Mesenchymal stem cell (in vitro differentiated cells and primary cell): ENCODE results near the gene SEC16A.
A peak's percentile ranks its signal among the peaks of the same experiment; 100 is the strongest.

Source experiments
- DNase-seq: peaks from one replicate; pipeline ENCODE4 v3.0.0-alpha.2; 2013
- H2AFZ ChIP-seq: one replicate; pipeline ENCODE4 v1.6.1; 2013; ENCODE audit warnings: low read depth, mild to moderate bottlenecking, control low read depth, inconsistent platforms, low read length, moderate library complexity
- H2AK5ac ChIP-seq: 2 replicates; pipeline ENCODE4 v1.6.1; 2013; ENCODE audit warnings: low read length, moderate library complexity, mild to moderate bottlenecking, inconsistent platforms; ENCODE audit not compliant: severe bottlenecking
- H2BK120ac ChIP-seq: one replicate; pipeline ENCODE4 v1.6.1; 2013; ENCODE audit warnings: low read depth, mild to moderate bottlenecking, inconsistent platforms, low read length, moderate library complexity
- H2BK12ac ChIP-seq, 2 experiments: one replicate each; pipeline ENCODE4 v1.6.1; 2013; ENCODE audit warnings: inconsistent platforms in 2 of 2, low read length in 2 of 2, mild to moderate bottlenecking in 2 of 2, moderate library complexity in 2 of 2, control low read depth in 1 of 2
- H2BK15ac ChIP-seq: one replicate; pipeline ENCODE4 v1.6.1; 2013; ENCODE audit warnings: mild to moderate bottlenecking, low read depth, inconsistent platforms; ENCODE audit not compliant: poor library complexity, severe bottlenecking
- H2BK5ac ChIP-seq: 2 replicates; pipeline ENCODE4 v1.6.1; 2013; ENCODE audit warnings: low read depth, mild to moderate bottlenecking, low read length, control low read depth, inconsistent platforms; ENCODE audit not compliant: poor library complexity, severe bottlenecking
- H3K14ac ChIP-seq, 2 experiments: one replicate each; pipeline ENCODE4 v1.6.1; 2013; ENCODE audit warnings: inconsistent platforms in 2 of 2, low read length in 2 of 2, control low read depth in 1 of 2, mild to moderate bottlenecking in 1 of 2, moderate library complexity in 1 of 2
- H3K18ac ChIP-seq, 2 experiments: one replicate each; pipeline ENCODE4 v1.6.1; 2013; ENCODE audit warnings: inconsistent platforms in 2 of 2, low read length in 2 of 2, control low read depth in 1 of 2, low read depth in 1 of 2, mild to moderate bottlenecking in 1 of 2
- H3K23ac ChIP-seq, 2 experiments: one replicate each; pipeline ENCODE4 v1.6.1; 2013; ENCODE audit warnings: inconsistent platforms in 2 of 2, low read length in 2 of 2, mild to moderate bottlenecking in 2 of 2, moderate library complexity in 2 of 2, control low read depth in 1 of 2
- H3K27ac ChIP-seq: 2 replicates; pipeline ENCODE4 v1.5.1; 2013; ENCODE audit warnings: mild to moderate bottlenecking, moderate library complexity, low read length, control low read depth, inconsistent platforms; ENCODE audit not compliant: poor library complexity, severe bottlenecking
- H3K27me3 ChIP-seq, 2 experiments: 2 replicates each; pipeline versions ENCODE4 v1.6.1 to v1.7.0; 2013; ENCODE audit warnings: low read length in 2 of 2, mild to moderate bottlenecking in 2 of 2, moderate library complexity in 2 of 2, control low read depth in 1 of 2, inconsistent platforms in 1 of 2; ENCODE audit not compliant: control insufficient read depth in 1 of 2, insufficient read depth in 1 of 2
- H3K36me3 ChIP-seq, 2 experiments: 2 replicates each; pipeline versions ENCODE4 v1.6.1 to v1.7.0; 2013; ENCODE audit warnings: low read length in 2 of 2, control low read depth in 1 of 2, inconsistent platforms in 1 of 2, low read depth in 1 of 2, mild to moderate bottlenecking in 1 of 2; ENCODE audit not compliant: insufficient read depth in 2 of 2, control insufficient read depth in 1 of 2
- H3K4ac ChIP-seq, 2 experiments: one replicate each; pipeline ENCODE4 v1.6.1; 2013; ENCODE audit warnings: inconsistent platforms in 2 of 2, low read length in 2 of 2, mild to moderate bottlenecking in 2 of 2, moderate library complexity in 2 of 2, control low read depth in 1 of 2, low read depth in 1 of 2
- H3K4me1 ChIP-seq: 2 replicates; pipeline ENCODE4 v1.6.1; 2013; ENCODE audit warnings: low read depth, low read length, control low read depth; ENCODE audit not compliant: control insufficient read depth, insufficient read depth
- H3K4me2 ChIP-seq: 2 replicates; pipeline ENCODE4 v1.6.1; 2013; ENCODE audit warnings: low read length, mild to moderate bottlenecking, inconsistent platforms; ENCODE audit not compliant: poor library complexity, severe bottlenecking
- H3K4me3 ChIP-seq, 2 experiments: 2 replicates each; pipeline versions ENCODE4 v1.5.1 to v1.7.0; 2013; ENCODE audit warnings: low read length in 2 of 2, mild to moderate bottlenecking in 2 of 2, control low read depth in 1 of 2, low read depth in 1 of 2; ENCODE audit not compliant: insufficient read depth in 1 of 2
- H3K79me1 ChIP-seq: replicated peaks from 2 replicates; pipeline ENCODE4 v1.6.1; 2013; ENCODE audit warnings: mild to moderate bottlenecking, control low read depth, low read length, inconsistent platforms; ENCODE audit not compliant: poor library complexity, severe bottlenecking
- H3K9ac ChIP-seq: 2 replicates; pipeline ENCODE4 v1.7.0; 2013; ENCODE audit warnings: mild to moderate bottlenecking, low read length, moderate library complexity
- H3K9me3 ChIP-seq: 2 replicates; pipeline ENCODE4 v1.7.0; 2013; ENCODE audit warnings: mild to moderate bottlenecking, low read length; ENCODE audit not compliant: control insufficient read depth
- H4K8ac ChIP-seq: one replicate; pipeline ENCODE4 v1.6.1; 2013; ENCODE audit warnings: inconsistent platforms, mild to moderate bottlenecking, low read length, moderate library complexity
- H4K91ac ChIP-seq: one replicate; pipeline ENCODE4 v1.6.1; 2013; ENCODE audit warnings: mild to moderate bottlenecking, low read length, inconsistent platforms
- WGBS: methylation state at CpG from one replicate; pipeline ENCODE4 v1.1.7; 2013; ENCODE audit warnings: mixed read lengths; 5-methylcytosine and 5-hydroxymethylcytosine counted together

Gene SEC16A

GRCh38 chr9:136473354-136473721, 9.5 kb downstream of the SEC16A start:
- peaks cover 96 to 99% of the 10 kb centered on the region in 2 experiments for H3K36me3 ChIP-seq
- H3K18ac ChIP-seq = no peak overlapping the region
- no peak overlapping the region for H2BK12ac ChIP-seq
- H3K4me3 ChIP-seq = no peak overlapping the region
- H4K8ac ChIP-seq = no peak overlapping the region
- H3K4me2 ChIP-seq = no peak overlapping the region
- H3K27ac ChIP-seq = no peak overlapping the region
- peaks cover 2% of the 10 kb centered on the region for H3K4me1 ChIP-seq
- H2AFZ ChIP-seq = no peak overlapping the region
- H3K9ac ChIP-seq = no peak overlapping the region
- H3K23ac ChIP-seq = no peak overlapping the region
- H3K27me3 ChIP-seq = no peaks in the 10 kb centered on the region
- no peak for DNase-seq
- H3K4ac ChIP-seq = no peak overlapping the region
- H3K9me3 ChIP-seq = no peaks in the 10 kb centered on the region
- no peak overlapping the region for H2BK5ac ChIP-seq
- no peak overlapping the region for H2BK120ac ChIP-seq
- H2AK5ac ChIP-seq = no peak overlapping the region
- H3K79me1 ChIP-seq = peaks cover 59% of the 10 kb centered on the region
- H2BK15ac ChIP-seq = no peak overlapping the region
- H3K14ac ChIP-seq = no peak overlapping the region
- 98% methylated on average over 14 of the region's 14 CpGs for WGBS
- H4K91ac ChIP-seq = no peak overlapping the region

- Histone ChIP-seq H2BK15ac (no peak overlapping the region), H2AFZ (no peak overlapping the region), H3K36me3 (peaks cover 93 to 99% of the 10 kb centered on the region in 2 experiments), H3K27me3 (no peaks in the 10 kb centered on the region), H3K9ac (no peak overlapping the region), H3K4ac (no peak overlapping the region), H3K79me1 (peaks cover 60% of the 10 kb centered on the region), H3K4me1 (peaks cover 2% of the 10 kb centered on the region), H3K9me3 (no peaks in the 10 kb centered on the region), H2AK5ac (no peak overlapping the region), H2BK5ac (no peak overlapping the region), H4K91ac (no peak overlapping the region), H3K14ac (no peak overlapping the region), H2BK12ac (no peak overlapping the region), H3K4me2 (no peak overlapping the region), H2BK120ac (no peak overlapping the region), H3K4me3 (no peak overlapping the region), H3K18ac (no peak overlapping the region), H3K27ac (no peak overlapping the region), H4K8ac (peak overlapping the region; percentile 30), H3K23ac (no peak overlapping the region)
- WGBS = 97% methylated on average over 27 of the region's 28 CpGs
- DNase-seq = no peak
Measured at GRCh38 chr9:136472640-136473353, 10.0 kb downstream of the SEC16A start.

DNA sequence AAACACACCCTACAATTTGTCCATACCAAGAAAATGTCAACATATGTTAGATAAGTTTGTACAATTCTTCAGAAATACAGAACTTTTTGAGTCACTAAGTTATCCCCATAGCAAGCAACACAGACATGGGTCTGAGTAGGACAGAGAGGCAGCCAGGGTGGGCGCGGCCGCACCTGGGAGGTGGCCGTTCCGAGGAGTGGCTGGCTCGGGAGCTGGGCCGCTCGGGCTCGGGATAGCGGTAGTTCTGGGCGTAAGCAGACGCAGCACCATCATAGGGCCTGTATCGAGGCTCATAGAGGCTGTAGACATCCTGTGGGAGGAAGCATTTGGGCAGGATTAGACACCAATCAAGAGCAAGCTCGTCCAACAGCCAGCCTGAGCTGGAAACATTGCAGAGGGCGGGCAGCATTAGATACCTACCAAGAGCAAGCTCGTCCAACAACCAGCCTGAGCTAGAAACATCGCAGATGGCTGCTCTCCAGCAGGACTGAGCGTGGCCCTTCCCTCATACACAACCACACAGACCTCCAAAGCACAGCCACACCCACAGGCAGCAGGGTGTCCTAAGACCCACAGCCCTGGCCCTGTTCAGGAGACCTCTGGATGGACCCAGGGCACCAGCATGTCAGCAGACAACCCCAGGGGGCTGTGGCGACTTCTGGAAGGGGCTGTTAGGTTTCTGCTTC, 10.9 kb downstream of the SEC16A start:
- no peak overlapping the region for H4K8ac ChIP-seq
- DNase-seq = no peak
- peaks cover 87 to 100% of the 10 kb centered on the region in 2 experiments for H3K36me3 ChIP-seq
- no peaks in the 10 kb centered on the region for H3K27me3 ChIP-seq
- no peak overlapping the region for H3K9ac ChIP-seq
- no peak overlapping the region for H3K14ac ChIP-seq
- H2AK5ac ChIP-seq = no peak overlapping the region
- H3K18ac ChIP-seq = no peak overlapping the region
- no peak overlapping the region for H2BK5ac ChIP-seq
- no peak overlapping the region for H3K4me3 ChIP-seq
- no peak overlapping the region for H2BK120ac ChIP-seq
- no peak overlapping the region for H2BK15ac ChIP-seq
- peaks cover 58% of the 10 kb centered on the region for H3K79me1 ChIP-seq
- H4K91ac ChIP-seq = no peak overlapping the region
- H3K23ac ChIP-seq = no peak overlapping the region
- H3K4me1 ChIP-seq = peaks cover 4% of the 10 kb centered on the region
- WGBS = 96% methylated on average over 19 of the region's 19 CpGs
- no peak overlapping the region for H2BK12ac ChIP-seq
- no peak overlapping the region for H3K4ac ChIP-seq
- H3K27ac ChIP-seq = no peak overlapping the region
- no peak overlapping the region for H2AFZ ChIP-seq
- H3K4me2 ChIP-seq = no peak overlapping the region
- H3K9me3 ChIP-seq = no peaks in the 10 kb centered on the region

GRCh38 chr9:136470792-136471469, 11.9 kb downstream of the SEC16A start:
- Histone ChIP-seq H2AK5ac (no peak overlapping the region), H2BK120ac (no peak overlapping the region), H3K27ac (no peak overlapping the region), H3K79me1 (peaks cover 56% of the 10 kb centered on the region), H3K36me3 (peaks cover 87 to 100% of the 10 kb centered on the region in 2 experiments), H3K4me1 (peaks cover 6% of the 10 kb centered on the region), H4K91ac (no peak overlapping the region), H3K23ac (no peak overlapping the region), H3K4me2 (no peak overlapping the region), H3K27me3 (no peaks in the 10 kb centered on the region), H2BK12ac (no peak overlapping the region), H3K9ac (no peak overlapping the region), H3K4me3 (no peak overlapping the region), H3K4ac (no peak overlapping the region), H2AFZ (no peak overlapping the region), H4K8ac (no peak overlapping the region), H3K18ac (no peak overlapping the region), H3K9me3 (no peaks in the 10 kb centered on the region), H2BK15ac (no peak overlapping the region), H2BK5ac (no peak overlapping the region), H3K14ac (no peak overlapping the region)
- WGBS = 98% methylated on average over 12 of the region's 12 CpGs
- no peak for DNase-seq
